MCF 10A (cell line): ENCODE measurements around the gene TIAL1. TPM values are rescaled to one million over a fixed set of nuclear protein-coding genes. Genes with fewer than 3 reads are reported as not detected.
"Not testable (repeated sequence)": the region's sequence is repeated elsewhere in the genome, so short reads cannot be mapped to it uniquely, and the experiment has no call there.

Experiments
- BruUV-seq: library from RNA; stranded (reverse); fragments of 400-500 nt; replicated peaks from 2 replicates; lab custom pipeline; 2021; lab: Mats Ljungman, UMichigan
- CTCF ChIA-PET: fragments of 300-600 bp; sonication (Branson Sonifier 250); formaldehyde crosslinking; extraction: SDS; loops from one replicate; lab custom pipeline; 2021; ENCODE audit warnings: antibody characterized with exemption, inconsistent platforms; lab: Yijun Ruan, JAX
- POLR2A ChIA-PET: fragments of 300-600, 350-650 bp; sonication (Branson Sonifier 250); formaldehyde crosslinking; extraction: SDS; loops from one replicate; lab custom pipeline; 2020; ENCODE audit warnings: antibody characterized with exemption, inconsistent platforms; lab: Yijun Ruan, JAX
- DNase-seq: peaks from one replicate; pipeline ENCODE4 v3.0.0-alpha.2; 2018; ENCODE audit not compliant: unreplicated experiment
- H3K27ac Mint-ChIP-seq: one replicate; pipeline ENCODE4 v1.8.0; 2022; ENCODE audit warnings: mild to moderate bottlenecking, low read depth, mixed read lengths; ENCODE audit not compliant: unreplicated experiment
- H3K27me3 Mint-ChIP-seq: one replicate; pipeline ENCODE4 v1.8.0; 2022; ENCODE audit warnings: mixed read lengths; ENCODE audit not compliant: insufficient read depth, unreplicated experiment
- H3K36me3 Mint-ChIP-seq: one replicate; pipeline ENCODE4 v1.8.0; 2022; ENCODE audit warnings: mild to moderate bottlenecking, moderate library complexity, mixed read lengths; ENCODE audit not compliant: insufficient read depth, unreplicated experiment
- H3K4me1 Mint-ChIP-seq: one replicate; pipeline ENCODE4 v1.8.0; 2022; ENCODE audit warnings: mixed read lengths; ENCODE audit not compliant: insufficient read depth, unreplicated experiment
- H3K4me3 Mint-ChIP-seq: one replicate; pipeline ENCODE4 v1.8.0; 2022; ENCODE audit warnings: mild to moderate bottlenecking, moderate library complexity, mixed read lengths; ENCODE audit not compliant: unreplicated experiment
- H3K9me3 Mint-ChIP-seq: one replicate; pipeline ENCODE4 v1.8.0; 2022; ENCODE audit warnings: mixed read lengths; ENCODE audit not compliant: unreplicated experiment
- CTCF ChIP-seq: fragments of 200-600 bp; IDR thresholded peaks from one replicate; pipeline ENCODE4 v1.8.0; 2022; ENCODE audit warnings: antibody characterized with exemption, mild to moderate bottlenecking; ENCODE audit not compliant: unreplicated experiment
- intact Hi-C: fragments of 100-400 bp; cut with micrococcal nuclease; formaldehyde crosslinking; loops from 2 replicates; pipeline ENCODE4 v1.14.1; 2022
- total RNA-seq: library from RNA; stranded (reverse); gene quantifications from 2 replicates; pipeline ENCODE4 v1.2.3, GENCODE V29; 2022

The TIAL1 gene
- total RNA-seq, 1 experiment from 2014 or later: 149 TPM

GRCh38 chr10:119620241-119621077 is 23.7 kb upstream of the TIAL1 start:
- no peak overlapping the region for H3K4me3 Mint-ChIP-seq
- no peak for DNase-seq
- no peaks in the 10 kb centered on the region for H3K27me3 Mint-ChIP-seq
- no TSS peak for BruUV-seq
- ChIA-PET POLR2A (interaction anchor here (0.6 kb wide), 1 partner anchor 11 kb away, joined by 3 read pairs; no protein-coding TSS in a partner anchor), CTCF (interaction anchor here (0.5 to 0.7 kb wide), 3 partner anchors 8 to 1182 kb away, joined by 3 read pairs; no protein-coding TSS in a partner anchor)
- H3K36me3 Mint-ChIP-seq: no peaks in the 10 kb centered on the region
- intact Hi-C loops: no loop called here
- no peak overlapping the region for H3K27ac Mint-ChIP-seq
- no peaks in the 10 kb centered on the region for H3K4me1 Mint-ChIP-seq
- H3K9me3 Mint-ChIP-seq: no peaks in the 10 kb centered on the region
- no peak for TF ChIP-seq CTCF

- ChIA-PET POLR2A (interaction anchor here (0.6 kb wide), 2 partner anchors 10 to 85 kb away, joined by 3 read pairs; no protein-coding TSS in a partner anchor), CTCF (interaction anchor here (0.5 to 0.7 kb wide), 3 partner anchors 8 to 1181 kb away, joined by 3 read pairs; no protein-coding TSS in a partner anchor)
- H3K9me3 Mint-ChIP-seq, DNase-seq, H3K27me3 Mint-ChIP-seq, H3K4me3 Mint-ChIP-seq, BruUV-seq, H3K4me1 Mint-ChIP-seq, H3K27ac Mint-ChIP-seq, intact Hi-C loops, H3K36me3 Mint-ChIP-seq: not testable (repeated sequence)
Observed at GRCh38 chr10:119619811-119620210, 23.0 kb upstream of the TIAL1 start.

GRCh38 chr10:119619215-119619614 is 22.5 kb upstream of the TIAL1 start:
- POLR2A ChIA-PET: interaction anchor here (0.6 kb wide), 3 partner anchors 15 to 86 kb away, joined by 3 to 4 read pairs (median 3); no protein-coding TSS in a partner anchor
- no peak for TF ChIP-seq CTCF
- no TSS peak for BruUV-seq
- H3K27me3 Mint-ChIP-seq: no peaks in the 10 kb centered on the region
- H3K9me3 Mint-ChIP-seq: no peaks in the 10 kb centered on the region
- no peak for DNase-seq
- CTCF ChIA-PET: interaction anchor here (3.2 kb wide), 1 partner anchor 11 kb away, joined by 15 read pairs; no protein-coding TSS in a partner anchor
- H3K36me3 Mint-ChIP-seq: no peaks in the 10 kb centered on the region
- no peak overlapping the region for H3K4me3 Mint-ChIP-seq
- no peaks in the 10 kb centered on the region for H3K4me1 Mint-ChIP-seq
- H3K27ac Mint-ChIP-seq: no peak overlapping the region
- intact Hi-C loops: no loop called here

GRCh38 chr10:119616882-119617570 is 20.3 kb upstream of the TIAL1 start:
- ChIA-PET CTCF (interaction anchor here (0.5 to 3.2 kb wide), 4 partner anchors 8 to 242 kb away, joined by 3 to 15 read pairs (median 4); no protein-coding TSS in a partner anchor), POLR2A (interaction anchor here (0.6 to 2.1 kb wide), 3 partner anchors 35 to 1437 kb away, joined by 3 to 5 read pairs (median 3); partner anchors contain the start of gene BAG3)
- TF ChIP-seq CTCF: no peak
- Mint-ChIP-seq H3K4me3 (no peak overlapping the region), H3K4me1 (no peaks in the 10 kb centered on the region), H3K27me3 (no peaks in the 10 kb centered on the region), H3K27ac (no peak overlapping the region), H3K9me3 (no peaks in the 10 kb centered on the region), H3K36me3 (no peaks in the 10 kb centered on the region)
- DNase-seq: no peak
- intact Hi-C loops: no loop called here
- no TSS peak for BruUV-seq
